Neural progenitor cell (in vitro differentiated cells): ENCODE results near the gene SEPTIN11. TPM values are rescaled to one million over a fixed set of nuclear protein-coding genes. Genes with fewer than 3 reads are reported as not detected.

Source experiments
- DNase-seq: peaks from one replicate; pipeline ENCODE4 v3.0.0-alpha.2; 2016; ENCODE audit warnings: low spot score
- H2AFZ ChIP-seq: fragments of 200-600 bp; sonication (generic); replicated peaks from 2 replicates; pipeline ENCODE4 v1.6.1; 2016; ENCODE audit warnings: antibody characterized with exemption
- H3F3A ChIP-seq: fragments of 200-600 bp; sonication (generic); 2 replicates; pipeline ENCODE4 v1.6.1; 2016; ENCODE audit warnings: antibody characterized with exemption, low read depth
- H3K27ac ChIP-seq: fragments of 200-600 bp; sonication (generic); 2 replicates; pipeline ENCODE4 v1.5.1; 2016; ENCODE audit warnings: mild to moderate bottlenecking
- H3K27me3 ChIP-seq: fragments of 200-600 bp; sonication (generic); 2 replicates; pipeline ENCODE4 v1.6.1; 2016; ENCODE audit warnings: mild to moderate bottlenecking, moderate library complexity
- H3K36me3 ChIP-seq: fragments of 200-600 bp; sonication (generic); 2 replicates; pipeline ENCODE4 v1.5.1; 2016
- H3K4me1 ChIP-seq: fragments of 200-600 bp; sonication (generic); 2 replicates; pipeline ENCODE4 v1.6.1; 2016; ENCODE audit warnings: mixed run types
- H3K4me2 ChIP-seq: fragments of 200-600 bp; sonication (generic); 2 replicates; pipeline ENCODE4 v1.6.1; 2016
- H3K4me3 ChIP-seq: fragments of 200-600 bp; sonication (generic); 2 replicates; pipeline ENCODE4 v1.5.1; 2016
- H3K79me2 ChIP-seq: fragments of 200-600 bp; sonication (generic); 2 replicates; pipeline ENCODE4 v1.6.1; 2016; ENCODE audit warnings: low read depth
- H3K9ac ChIP-seq: fragments of 200-600 bp; sonication (generic); 2 replicates; pipeline ENCODE4 v1.6.1; 2016
- H3K9me3 ChIP-seq: fragments of 200-600 bp; sonication (generic); 2 replicates; pipeline ENCODE4 v1.5.1; 2016; ENCODE audit warnings: low read depth
- H4K20me1 ChIP-seq: fragments of 200-600 bp; sonication (generic); 2 replicates; pipeline ENCODE4 v1.6.1; 2016; ENCODE audit warnings: low read depth
- H3K27ac Mint-ChIP-seq: 3 replicates; pipeline ENCODE4 v1.8.0; 2021; ENCODE audit warnings: mixed read lengths
- H3K27me3 Mint-ChIP-seq: 2 replicates; pipeline ENCODE4 v1.8.0; 2022; ENCODE audit warnings: low read depth, mild to moderate bottlenecking, inconsistent platforms, moderate library complexity, mixed read lengths; ENCODE audit not compliant: insufficient read depth
- H3K36me3 Mint-ChIP-seq: 3 replicates; pipeline ENCODE4 v1.8.0; 2021; ENCODE audit warnings: mixed read lengths
- H3K4me1 Mint-ChIP-seq: 3 replicates; pipeline ENCODE4 v1.8.0; 2021; ENCODE audit warnings: mixed read lengths
- H3K4me3 Mint-ChIP-seq: 3 replicates; pipeline ENCODE4 v1.8.0; 2021; ENCODE audit warnings: mild to moderate bottlenecking, moderate library complexity, mixed read lengths
- H3K9me3 Mint-ChIP-seq: 3 replicates; pipeline ENCODE4 v1.8.0; 2020; ENCODE audit warnings: mixed read lengths
- EZH2 ChIP-seq: fragments of 200-600 bp; sonication (generic); IDR thresholded peaks from 2 replicates; pipeline ENCODE4 v1.6.1; 2017; ENCODE audit warnings: antibody characterized with exemption, mild to moderate bottlenecking, moderate library complexity
- EZH2phosphoT487 ChIP-seq: fragments of 200-600 bp; sonication (generic); IDR thresholded peaks from 2 replicates; pipeline ENCODE4 v1.6.1; 2017; ENCODE audit warnings: antibody characterized with exemption
- total RNA-seq: library from RNA; depleted of rRNA; stranded (reverse); fragments of >200 nt; gene quantifications from 2 replicates; pipeline ENCODE4 v1.2.3, GENCODE V29; 2015; ENCODE audit warnings: low replicate concordance
- TF ChIP-seq, protein P1 (sequence below): fragments of 200-600 bp; sonication (generic); IDR thresholded peaks from 2 replicates; pipeline ENCODE4 v1.5.1; 2017; ENCODE audit warnings: antibody characterized with exemption, mild to moderate bottlenecking

SEPTIN11 gene
- total RNA-seq, 1 donor from 2014 or later: 183 TPM

DNA sequence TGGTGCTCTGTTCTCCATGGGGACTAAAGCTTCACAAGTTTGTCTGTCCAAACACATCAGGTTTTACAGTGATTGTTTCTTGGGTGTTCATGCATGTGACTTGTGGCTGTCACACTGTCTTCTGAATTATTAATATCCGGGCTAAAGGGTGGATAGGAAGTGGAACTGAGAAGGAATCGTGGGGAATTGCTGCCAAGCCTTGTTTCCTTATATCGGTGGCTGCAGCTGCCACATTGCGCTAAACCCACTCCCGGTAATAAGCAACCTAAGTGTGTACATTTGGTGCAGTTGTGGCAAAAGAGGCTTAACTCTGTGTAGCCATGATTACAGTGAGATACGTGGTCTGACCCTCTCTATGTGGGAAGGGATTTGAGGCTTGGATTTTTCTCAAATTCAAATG is 30.7 kb downstream of the SEPTIN11 start:
- TF ChIP-seq EZH2: no peak
- TF ChIP-seq, protein P1, sequence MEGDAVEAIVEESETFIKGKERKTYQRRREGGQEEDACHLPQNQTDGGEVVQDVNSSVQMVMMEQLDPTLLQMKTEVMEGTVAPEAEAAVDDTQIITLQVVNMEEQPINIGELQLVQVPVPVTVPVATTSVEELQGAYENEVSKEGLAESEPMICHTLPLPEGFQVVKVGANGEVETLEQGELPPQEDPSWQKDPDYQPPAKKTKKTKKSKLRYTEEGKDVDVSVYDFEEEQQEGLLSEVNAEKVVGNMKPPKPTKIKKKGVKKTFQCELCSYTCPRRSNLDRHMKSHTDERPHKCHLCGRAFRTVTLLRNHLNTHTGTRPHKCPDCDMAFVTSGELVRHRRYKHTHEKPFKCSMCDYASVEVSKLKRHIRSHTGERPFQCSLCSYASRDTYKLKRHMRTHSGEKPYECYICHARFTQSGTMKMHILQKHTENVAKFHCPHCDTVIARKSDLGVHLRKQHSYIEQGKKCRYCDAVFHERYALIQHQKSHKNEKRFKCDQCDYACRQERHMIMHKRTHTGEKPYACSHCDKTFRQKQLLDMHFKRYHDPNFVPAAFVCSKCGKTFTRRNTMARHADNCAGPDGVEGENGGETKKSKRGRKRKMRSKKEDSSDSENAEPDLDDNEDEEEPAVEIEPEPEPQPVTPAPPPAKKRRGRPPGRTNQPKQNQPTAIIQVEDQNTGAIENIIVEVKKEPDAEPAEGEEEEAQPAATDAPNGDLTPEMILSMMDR: no peak
- no peak for TF ChIP-seq EZH2phosphoT487
- H3K27me3 ChIP-seq: no peaks in the 10 kb centered on the region
- no peak overlapping the region for H2AFZ ChIP-seq
- Mint-ChIP-seq H3K9me3 (peaks cover 5% of the 10 kb centered on the region), H3K4me3 (no peak overlapping the region), H3K27me3 (no peaks in the 10 kb centered on the region), H3K27ac (no peak overlapping the region), H3K36me3 (peaks cover 17% of the 10 kb centered on the region), H3K4me1 (peaks cover 50% of the 10 kb centered on the region)
- H3K4me2 ChIP-seq: no peak overlapping the region
- DNase-seq: no peak
- no peaks in the 10 kb centered on the region for H3K36me3 ChIP-seq
- no peaks in the 10 kb centered on the region for H3K9me3 ChIP-seq
- H3F3A ChIP-seq: no peaks in the 10 kb centered on the region
- H4K20me1 ChIP-seq: peaks cover 56% of the 10 kb centered on the region
- peaks cover 97% of the 10 kb centered on the region for H3K79me2 ChIP-seq
- H3K4me3 ChIP-seq: no peak overlapping the region
- no peak overlapping the region for H3K27ac ChIP-seq
- H3K4me1 ChIP-seq: peaks cover 20% of the 10 kb centered on the region
- no peak overlapping the region for H3K9ac ChIP-seq

DNA sequence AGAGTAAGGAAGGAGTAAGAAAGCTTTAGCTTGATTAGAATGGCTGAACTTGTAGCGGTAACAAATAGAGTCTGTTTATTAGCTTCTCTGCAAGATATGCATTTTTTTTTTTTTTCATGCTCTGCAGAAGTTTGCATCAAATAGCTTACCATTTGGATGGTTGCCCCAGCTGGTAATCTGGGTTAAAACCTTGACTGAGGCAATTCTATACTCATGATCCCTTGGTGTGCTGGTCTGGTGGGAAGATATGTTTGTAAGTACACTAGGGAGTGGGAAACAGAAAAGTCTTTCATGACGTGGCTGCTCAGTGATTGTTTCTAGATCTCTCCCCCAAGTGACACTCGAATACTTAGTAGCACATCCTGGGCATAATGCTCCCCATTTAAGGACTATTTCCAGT is 32.1 kb downstream of the SEPTIN11 start:
- no peaks in the 10 kb centered on the region for H3K9me3 Mint-ChIP-seq
- Histone ChIP-seq H3K79me2 (peaks cover 98% of the 10 kb centered on the region), H3K4me3 (no peak overlapping the region), H3K4me2 (no peak overlapping the region), H3K27ac (no peak overlapping the region), H2AFZ (no peak overlapping the region), H3K9me3 (no peaks in the 10 kb centered on the region), H3K9ac (no peak overlapping the region), H3F3A (no peaks in the 10 kb centered on the region), H4K20me1 (peaks cover 67% of the 10 kb centered on the region), H3K27me3 (no peaks in the 10 kb centered on the region), H3K4me1 (peaks cover 32% of the 10 kb centered on the region), H3K36me3 (no peaks in the 10 kb centered on the region)
- peaks cover 64% of the 10 kb centered on the region for H3K4me1 Mint-ChIP-seq
- TF ChIP-seq EZH2phosphoT487 (no peak), EZH2 (no peak)
- TF ChIP-seq, protein P1: no peak
- H3K27ac Mint-ChIP-seq: peak overlapping the region; percentile 14
- no peaks in the 10 kb centered on the region for H3K27me3 Mint-ChIP-seq
- no peak overlapping the region for H3K4me3 Mint-ChIP-seq
- H3K36me3 Mint-ChIP-seq: peaks cover 9% of the 10 kb centered on the region
- no peak for DNase-seq

DNA sequence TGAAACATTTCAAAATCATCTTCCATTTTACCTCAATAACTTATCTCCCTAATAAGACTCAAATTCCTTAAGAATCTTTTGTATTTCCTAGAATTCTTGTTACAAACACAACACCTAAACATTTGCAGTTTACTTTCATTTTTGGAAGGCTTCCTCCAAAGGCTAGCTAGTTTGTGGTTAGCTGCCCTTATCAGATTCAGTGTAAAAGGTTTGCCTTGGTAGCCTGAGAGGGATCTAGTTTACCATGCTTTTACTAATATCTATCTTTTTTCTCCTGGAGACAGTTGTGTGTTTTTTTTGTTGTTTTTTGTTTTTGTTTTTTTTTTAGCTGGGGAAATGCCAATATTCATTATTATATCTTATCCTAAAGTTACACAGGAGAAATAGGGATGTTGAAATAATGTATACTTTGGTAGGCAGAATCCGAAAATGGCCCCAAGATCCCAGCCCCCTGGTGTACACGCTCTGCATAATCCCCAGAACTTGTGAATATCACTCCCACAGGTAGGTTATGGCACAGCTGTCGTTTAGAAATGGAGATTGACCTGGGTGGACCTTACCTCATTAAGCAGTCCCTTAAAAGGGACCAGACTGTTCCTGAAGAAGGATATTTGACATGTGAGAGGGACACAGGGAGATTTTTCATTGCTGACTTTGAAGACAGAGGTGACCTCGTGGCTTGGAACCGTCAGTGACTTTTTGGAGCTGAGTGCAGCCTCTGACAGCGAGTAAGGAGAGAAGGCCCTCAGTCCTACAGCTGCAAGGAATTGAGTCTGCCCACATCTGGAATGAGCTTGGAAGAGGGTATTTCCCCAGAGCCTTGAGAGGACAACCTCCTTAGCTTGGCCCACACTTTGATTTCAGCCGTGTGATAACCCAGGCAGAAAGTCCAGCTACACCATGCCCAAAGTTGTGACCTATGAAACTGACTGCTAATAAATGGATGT is 33.4 kb downstream of the SEPTIN11 start:
- no peak for DNase-seq
- TF ChIP-seq EZH2: no peak
- TF ChIP-seq EZH2phosphoT487: no peak
- TF ChIP-seq, protein P1: no peak
- Histone ChIP-seq H3K9me3 (no peaks in the 10 kb centered on the region), H3K9ac (no peak overlapping the region), H3F3A (no peaks in the 10 kb centered on the region), H3K27ac (no peak overlapping the region), H3K27me3 (no peaks in the 10 kb centered on the region), H2AFZ (no peak overlapping the region), H3K4me2 (no peak overlapping the region), H3K79me2 (peaks cover 98% of the 10 kb centered on the region), H3K36me3 (no peaks in the 10 kb centered on the region), H4K20me1 (peaks cover 67% of the 10 kb centered on the region), H3K4me3 (no peak overlapping the region), H3K4me1 (peaks cover 38% of the 10 kb centered on the region)
- H3K4me1 Mint-ChIP-seq: peaks cover 69% of the 10 kb centered on the region
- H3K4me3 Mint-ChIP-seq: no peak overlapping the region
- no peaks in the 10 kb centered on the region for H3K9me3 Mint-ChIP-seq
- peak overlapping the region; percentile 15 for H3K27ac Mint-ChIP-seq
- no peaks in the 10 kb centered on the region for H3K27me3 Mint-ChIP-seq
- H3K36me3 Mint-ChIP-seq: peaks cover 15% of the 10 kb centered on the region
